GM21619 (cell line): ENCODE data around the gene HELT.

Experiments used
- ATAC-seq: cut with Tn5 transposase; IDR thresholded peaks from one replicate; pipeline ENCODE4 v1.9.1; 2021; ENCODE audit not compliant: unreplicated experiment

The HELT gene

GRCh38 chr4:185003596-185004351 lies 14.5 kb upstream of the HELT start:
- ATAC-seq, result no peak

- ATAC-seq, result peak; percentile 25
Measured at GRCh38 chr4:185004562-185005218, 13.6 kb upstream of the HELT start.

GRCh38 chr4:185005219-185005819 lies 13.0 kb upstream of the HELT start:
- peak; percentile 90 for ATAC-seq

- no peak for ATAC-seq
Measured at GRCh38 chr4:185011408-185011807, 6.9 kb upstream of the HELT start.

GRCh38 chr4:185013417-185014125 lies 4.7 kb upstream of the HELT start:
- no peak for ATAC-seq

GRCh38 chr4:185015108-185015507 lies 3.2 kb upstream of the HELT start:
- ATAC-seq, result no peak

GRCh38 chr4:185016101-185016940 lies 2.0 kb upstream of the HELT start:
- no peak for ATAC-seq

- no peak for ATAC-seq
Measured at GRCh38 chr4:185016946-185017758, 1.1 kb upstream of the HELT start.

- no peak for ATAC-seq
Measured at GRCh38 chr4:185018834-185019455, 655 bp downstream of the HELT start.

GRCh38 chr4:185019456-185020292 lies 1.4 kb downstream of the HELT start:
- ATAC-seq, result no peak

- ATAC-seq, result no peak
Measured at GRCh38 chr4:185020293-185020808, 2.1 kb downstream of the HELT start.

GRCh38 chr4:185020863-185021761 lies 2.8 kb downstream of the HELT start:
- no peak for ATAC-seq

GRCh38 chr4:185023471-185023870 lies 5.2 kb downstream of the HELT start:
- ATAC-seq, result no peak

- ATAC-seq, result no peak
Measured at GRCh38 chr4:185028625-185029024, 10.3 kb downstream of the HELT start.

GRCh38 chr4:185031611-185032010 lies 13.3 kb downstream of the HELT start:
- ATAC-seq, result no peak

GRCh38 chr4:185033072-185033471 lies 14.8 kb downstream of the HELT start:
- no peak for ATAC-seq

GRCh38 chr4:185033950-185034349 lies 15.7 kb downstream of the HELT start:
- ATAC-seq, result no peak
